Activated gamma-delta T cell treated with anti-CD3 and anti-CD28 coated beads, Interleukin-2, amount 50 U/mL, for 16 hours (primary cell): ENCODE measurements around the gene OR10Z1.

Experiments used
- DNase-seq: peaks from one replicate; pipeline ENCODE4 v3.0.0-alpha.2; 2020; ENCODE audit warnings: low read depth

The OR10Z1 gene, protein sequence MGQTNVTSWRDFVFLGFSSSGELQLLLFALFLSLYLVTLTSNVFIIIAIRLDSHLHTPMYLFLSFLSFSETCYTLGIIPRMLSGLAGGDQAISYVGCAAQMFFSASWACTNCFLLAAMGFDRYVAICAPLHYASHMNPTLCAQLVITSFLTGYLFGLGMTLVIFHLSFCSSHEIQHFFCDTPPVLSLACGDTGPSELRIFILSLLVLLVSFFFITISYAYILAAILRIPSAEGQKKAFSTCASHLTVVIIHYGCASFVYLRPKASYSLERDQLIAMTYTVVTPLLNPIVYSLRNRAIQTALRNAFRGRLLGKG

DNA sequence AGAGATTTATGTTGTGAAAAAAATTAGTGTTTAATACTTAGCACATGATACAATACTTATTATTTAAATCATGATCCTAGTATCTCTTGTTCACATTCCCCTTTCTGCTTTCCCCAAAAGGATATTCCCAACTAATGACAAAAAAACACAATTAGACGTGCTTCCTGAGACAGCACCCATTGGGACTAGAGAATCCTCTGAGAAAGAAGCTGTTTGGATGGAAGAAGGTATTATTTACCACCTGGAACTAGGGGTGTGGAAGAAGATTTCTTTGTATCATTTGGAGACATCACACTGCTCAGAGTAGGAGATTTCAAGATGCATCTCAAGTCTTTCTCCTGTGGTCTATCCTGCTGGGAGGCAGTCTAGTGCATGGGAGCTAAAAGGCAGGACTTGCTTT lies at the start of gene OR10Z1:
Gene OR10Z1, plus strand, starts transcription at position 301 of the 400 bp plus-strand sequence. CDS start 1,171 bp downstream, outside the sequence.
- DNase-seq = no peak

DNA sequence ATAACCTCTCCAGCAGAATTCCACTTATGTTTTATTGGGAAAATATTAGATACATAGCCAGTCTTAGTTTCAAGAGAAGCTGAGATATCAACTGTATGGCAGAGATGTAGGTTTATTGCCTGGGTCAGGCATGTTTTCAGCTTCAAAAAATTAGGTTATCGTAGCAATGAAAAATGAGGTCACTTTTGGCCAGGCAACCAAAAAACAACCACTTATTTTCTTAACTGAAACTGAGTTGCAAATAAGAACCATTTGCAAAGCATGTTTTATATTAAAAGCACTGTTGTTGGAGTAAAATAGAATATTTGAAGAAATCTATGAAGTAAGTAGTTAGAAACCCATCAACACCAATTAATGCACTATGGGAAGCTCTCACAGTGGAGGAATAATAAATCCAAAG lies 45.4 kb upstream of the OR10Z1 start:
- DNase-seq = no peak

DNA sequence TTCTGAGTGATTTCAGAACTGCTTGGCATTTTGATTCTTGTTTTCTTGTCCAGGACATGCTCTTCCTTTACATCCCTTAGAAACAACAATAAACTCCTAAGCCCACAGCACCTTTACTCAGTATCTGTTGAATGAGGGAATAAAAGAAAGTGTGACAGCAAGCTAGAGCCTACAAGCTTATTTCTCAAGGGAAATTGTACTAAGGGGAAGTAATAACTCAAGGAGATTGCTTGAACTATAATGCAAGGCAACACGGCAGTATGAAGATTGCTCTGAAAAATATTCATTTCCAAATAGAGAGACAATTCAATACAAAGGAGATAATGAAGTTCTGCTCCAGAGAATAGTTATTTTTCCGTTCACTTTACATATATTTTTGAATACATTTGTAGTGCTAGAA lies 41.2 kb upstream of the OR10Z1 start:
- no peak for DNase-seq

DNA sequence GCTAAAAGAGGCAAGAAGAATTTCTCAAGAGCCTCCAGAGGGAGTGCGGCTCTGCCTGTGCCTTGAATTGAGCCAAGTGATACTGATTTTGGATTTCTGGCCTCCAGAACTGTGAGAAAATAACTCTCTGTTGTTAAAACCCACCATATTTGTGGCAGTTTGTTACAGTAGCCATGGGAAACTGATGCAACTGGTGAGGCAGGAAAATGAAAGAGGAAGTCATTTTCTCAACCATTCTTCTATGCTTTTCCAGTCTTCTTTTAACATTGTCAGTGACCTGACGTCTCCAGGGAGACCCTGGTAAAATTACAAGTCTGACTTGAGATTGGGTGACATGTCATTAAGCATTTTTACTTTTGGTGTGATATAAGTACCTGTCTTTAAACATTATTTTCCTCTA lies 40.5 kb upstream of the OR10Z1 start:
- DNase-seq = no peak

DNA sequence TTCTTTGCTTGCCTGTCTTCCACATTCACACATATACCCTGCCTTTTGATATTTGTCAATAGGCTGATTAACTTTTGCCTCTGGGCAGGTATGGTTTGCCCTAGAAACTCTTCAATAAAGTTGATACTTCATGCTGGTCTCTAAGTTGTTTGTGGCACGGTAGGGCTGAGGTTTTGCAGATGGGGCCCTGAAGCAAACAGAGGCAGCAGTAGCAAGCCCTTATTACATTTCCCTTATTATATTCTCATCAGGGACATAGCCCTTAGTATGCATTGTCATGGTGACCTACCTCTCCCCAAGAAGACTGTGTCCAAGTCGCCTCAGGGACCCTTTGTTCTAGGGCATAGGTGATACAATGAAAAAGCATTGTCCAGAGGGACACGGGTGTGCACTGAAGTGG lies 34.6 kb upstream of the OR10Z1 start, which contains the start of gene OR6P1:
Gene OR6P1, minus strand, starts transcription at position 101 of the 400 bp plus-strand sequence. CDS start 6,976 bp downstream, outside the sequence.
- no peak for DNase-seq

DNA sequence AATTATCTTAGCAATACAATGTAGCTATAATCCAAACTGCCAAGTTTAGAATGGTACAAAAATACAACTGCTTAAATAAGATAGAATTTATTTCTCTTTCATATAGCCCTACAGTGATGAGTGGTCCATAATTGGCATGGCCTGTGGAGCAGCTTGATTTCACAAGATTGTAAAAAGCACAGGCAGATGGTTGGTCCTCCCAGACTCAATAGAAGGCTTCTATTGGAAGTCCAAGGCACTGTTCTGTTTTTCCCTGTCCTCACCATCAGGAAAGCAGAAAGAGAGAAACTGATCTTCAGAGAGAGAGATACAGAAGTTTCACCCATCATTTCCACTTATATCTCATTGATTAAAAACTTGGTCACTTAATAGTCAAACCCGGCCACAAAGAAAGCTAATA lies 32.8 kb upstream of the OR10Z1 start:
- DNase-seq = no peak

DNA sequence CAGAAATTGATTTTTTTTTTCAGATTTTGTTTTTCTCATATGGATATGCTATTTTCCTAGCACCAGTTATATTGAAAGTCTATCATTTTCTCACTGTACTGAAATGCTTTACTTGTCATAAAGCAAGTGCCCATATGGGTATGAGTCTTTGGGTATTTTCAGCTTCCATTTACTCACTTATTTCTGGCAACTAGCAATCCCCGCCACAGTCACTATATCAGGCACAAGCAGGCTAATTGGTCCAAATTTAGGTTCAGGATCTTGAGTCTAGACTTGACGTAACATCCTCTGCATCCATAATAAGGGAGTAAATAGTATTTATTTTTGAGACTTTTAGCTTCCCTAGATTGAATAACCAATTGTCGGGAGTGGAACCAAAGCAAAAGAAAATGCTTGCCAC lies 27.5 kb upstream of the OR10Z1 start:
- DNase-seq = no peak

DNA sequence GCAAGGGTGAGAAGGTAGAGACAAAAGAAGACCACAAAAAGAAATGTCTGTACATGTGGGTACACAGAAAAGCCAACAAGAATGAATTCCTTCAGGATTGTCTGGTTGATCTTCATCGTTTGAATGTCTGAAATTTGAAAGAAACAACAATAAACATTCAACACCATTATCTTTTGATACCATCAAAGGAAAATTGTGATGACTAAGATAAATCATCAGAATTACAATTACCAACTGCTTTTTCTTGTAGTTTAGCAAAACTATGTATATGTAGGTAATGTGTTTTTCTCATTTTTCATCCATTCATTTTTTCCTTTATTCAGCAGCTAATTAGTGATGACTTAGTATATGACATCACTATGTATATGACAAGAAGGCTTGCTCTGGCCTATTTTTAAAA lies 25.3 kb upstream of the OR10Z1 start, which contains the start of gene OR10X1:
Gene OR10X1, minus strand, starts transcription at position 167 of the 400 bp plus-strand sequence. Its CDS starts 0 bp downstream, at position 167.
- DNase-seq = no peak

DNA sequence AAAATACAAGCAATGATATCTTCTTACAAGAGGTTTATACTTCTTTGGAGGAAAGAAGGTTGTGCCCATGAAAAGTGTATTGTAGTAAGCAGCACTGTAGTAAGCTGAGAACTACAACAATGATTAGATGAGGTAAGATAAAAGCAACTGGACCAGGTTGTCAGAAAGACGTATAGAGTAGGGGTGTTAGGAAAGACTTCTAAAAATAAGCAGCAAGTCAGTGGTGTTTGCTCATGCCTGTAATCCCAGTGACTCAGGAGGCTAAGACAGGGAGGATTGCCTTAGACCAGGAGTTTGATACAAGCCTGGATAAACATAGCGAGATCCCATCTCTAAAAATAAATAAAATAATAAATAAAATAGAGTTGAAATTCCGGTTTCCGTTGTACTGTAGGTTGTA lies 21.1 kb upstream of the OR10Z1 start:
- DNase-seq = no peak

DNA sequence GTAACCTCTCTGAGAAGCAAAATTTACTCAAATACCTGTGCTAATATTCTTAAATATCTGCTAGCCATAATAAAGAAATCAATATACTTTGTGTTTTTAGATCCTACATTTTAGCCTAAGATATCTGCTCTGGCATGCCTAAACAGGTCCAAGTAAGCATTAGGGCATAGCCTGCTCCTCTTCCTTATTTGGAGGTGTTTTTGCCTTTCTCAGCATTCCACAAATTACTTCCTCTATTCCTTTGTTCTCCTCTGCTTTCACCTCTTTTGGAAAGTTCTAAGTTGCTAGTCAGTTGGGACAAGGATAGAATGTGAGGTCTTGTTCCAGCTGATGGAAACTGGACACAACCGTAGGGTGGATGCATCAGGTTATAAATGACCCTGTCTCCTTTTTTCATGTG lies 18.1 kb upstream of the OR10Z1 start:
- no peak for DNase-seq

DNA sequence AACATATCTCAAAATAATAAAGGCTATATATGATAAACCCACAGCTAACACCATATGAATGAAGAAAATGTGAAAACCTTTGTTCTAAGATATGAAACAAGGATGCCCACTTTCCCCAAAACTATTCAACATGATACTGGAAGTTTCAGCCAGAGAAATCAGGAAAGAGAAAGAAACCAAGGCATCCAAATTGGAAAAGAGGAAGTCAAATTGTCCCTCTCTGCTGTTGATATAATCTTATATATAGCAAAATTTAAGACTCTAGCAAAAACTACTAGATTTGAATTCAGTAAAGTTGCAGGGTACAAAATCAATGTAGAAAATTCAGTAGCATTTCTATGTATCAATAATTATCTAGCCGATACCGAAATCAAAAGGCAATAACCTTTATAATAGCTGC lies 4.3 kb upstream of the OR10Z1 start:
- DNase-seq = no peak

DNA sequence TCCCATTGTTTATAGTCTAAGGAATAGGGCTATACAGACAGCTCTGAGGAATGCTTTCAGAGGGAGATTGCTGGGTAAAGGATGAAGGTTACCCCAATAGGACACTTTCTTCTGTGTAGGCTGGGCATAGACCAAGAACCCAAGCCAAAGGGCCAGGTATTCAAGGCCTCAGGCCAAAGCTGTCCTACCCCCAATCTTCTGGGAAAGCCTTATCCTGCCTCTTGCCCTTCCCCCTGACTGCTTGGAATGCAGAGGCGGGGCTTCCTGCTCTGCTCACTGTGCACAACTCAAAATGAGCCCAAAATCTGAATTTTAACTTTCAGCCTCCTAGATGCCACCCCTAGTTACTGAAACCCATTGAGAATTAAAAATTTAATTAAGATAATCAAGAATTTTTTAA lies 2.2 kb downstream of the OR10Z1 start:
- DNase-seq = no peak

DNA sequence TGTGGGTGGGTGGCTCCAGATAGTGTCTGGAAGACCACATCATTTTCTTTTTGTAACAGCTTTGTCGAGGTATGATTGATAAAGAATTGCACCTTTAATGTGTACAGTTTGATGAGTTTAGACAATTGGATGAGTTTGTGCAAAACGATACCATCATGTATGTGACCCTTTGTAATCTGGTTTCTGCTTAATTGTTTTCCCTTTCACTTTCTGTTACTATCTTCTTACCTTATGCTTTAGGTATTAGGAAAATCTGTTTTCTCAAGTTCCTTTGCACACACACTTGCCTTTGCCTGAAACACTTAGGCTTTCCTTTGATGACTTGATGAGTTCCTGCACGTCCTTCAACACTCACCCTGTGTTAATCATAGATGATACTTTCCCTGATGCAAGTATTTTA lies 6.8 kb downstream of the OR10Z1 start:
- DNase-seq = no peak

DNA sequence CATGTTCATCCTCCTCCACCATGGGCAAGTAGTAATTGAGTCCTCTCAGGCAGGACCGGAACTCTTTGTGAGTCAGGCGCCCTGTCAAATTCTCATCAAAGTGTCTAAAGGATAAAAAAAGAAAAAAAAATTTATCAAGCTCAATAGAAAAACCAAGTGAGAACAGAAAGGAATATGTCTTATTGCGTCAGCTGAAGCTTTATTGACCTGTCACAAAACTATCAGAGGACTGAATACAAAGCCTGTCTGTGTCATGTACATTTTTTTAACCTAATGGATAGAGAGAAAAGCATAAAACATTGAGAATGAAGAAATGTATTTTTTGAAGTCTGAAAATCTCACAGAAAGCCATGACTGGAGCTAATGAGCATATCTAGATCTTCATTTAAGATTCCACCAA lies 8.7 kb downstream of the OR10Z1 start:
- no peak for DNase-seq

DNA sequence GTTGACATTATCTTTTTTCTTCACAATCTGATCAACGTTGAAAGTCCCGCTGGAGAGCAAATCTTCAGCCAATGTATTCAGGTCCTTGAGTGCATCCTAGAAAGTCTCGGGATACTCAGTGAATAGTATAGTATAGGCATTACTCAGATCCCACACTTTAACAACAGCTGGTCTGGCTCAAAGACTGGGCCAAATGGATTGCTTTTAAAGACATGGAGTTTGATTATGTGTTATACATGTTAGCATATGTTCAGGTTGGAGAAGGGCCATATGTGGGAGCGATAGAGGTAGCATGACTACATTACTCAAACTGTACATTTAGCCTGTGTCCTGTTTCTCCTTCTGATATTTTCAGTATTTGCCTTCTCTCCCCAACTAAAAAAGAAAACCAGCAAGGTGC lies 33.1 kb downstream of the OR10Z1 start:
- no peak for DNase-seq

DNA sequence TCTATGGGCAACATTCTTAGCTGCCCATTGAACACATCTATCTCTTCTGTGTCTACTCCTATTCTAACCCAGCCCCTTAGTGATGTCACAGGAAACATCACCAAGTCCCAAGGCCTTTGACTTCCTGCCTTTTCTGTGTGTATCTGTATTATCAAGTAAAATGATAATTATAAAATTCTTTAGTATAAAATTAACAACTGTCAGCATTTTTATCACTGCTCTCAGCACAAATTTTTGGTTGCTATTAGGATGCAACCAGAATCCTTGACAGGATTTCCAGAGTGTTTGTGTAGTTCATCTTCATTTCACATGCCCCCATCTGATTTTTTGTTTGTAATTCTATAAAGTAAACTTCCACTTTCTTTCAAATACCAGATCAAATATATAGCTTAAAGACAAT lies 33.8 kb downstream of the OR10Z1 start:
- no peak for DNase-seq

DNA sequence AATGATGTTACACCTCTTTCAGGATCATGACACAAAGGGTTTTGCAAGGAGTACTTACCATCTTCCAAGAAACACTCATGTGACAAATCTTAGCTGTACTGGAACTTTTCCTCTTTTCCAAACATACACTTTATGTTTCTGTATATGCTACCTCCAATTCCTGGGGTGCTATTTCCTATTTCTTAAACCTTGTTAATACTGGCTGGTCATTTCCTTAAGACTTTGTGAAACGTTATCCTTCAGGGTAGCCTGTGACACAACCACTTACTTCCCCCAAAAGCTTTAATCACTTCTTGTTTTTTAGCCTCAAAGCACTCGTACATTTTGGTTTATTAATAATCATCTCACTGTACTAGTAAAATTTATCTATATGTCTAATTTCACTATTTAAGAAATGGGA lies 39.4 kb downstream of the OR10Z1 start:
- DNase-seq = no peak

DNA sequence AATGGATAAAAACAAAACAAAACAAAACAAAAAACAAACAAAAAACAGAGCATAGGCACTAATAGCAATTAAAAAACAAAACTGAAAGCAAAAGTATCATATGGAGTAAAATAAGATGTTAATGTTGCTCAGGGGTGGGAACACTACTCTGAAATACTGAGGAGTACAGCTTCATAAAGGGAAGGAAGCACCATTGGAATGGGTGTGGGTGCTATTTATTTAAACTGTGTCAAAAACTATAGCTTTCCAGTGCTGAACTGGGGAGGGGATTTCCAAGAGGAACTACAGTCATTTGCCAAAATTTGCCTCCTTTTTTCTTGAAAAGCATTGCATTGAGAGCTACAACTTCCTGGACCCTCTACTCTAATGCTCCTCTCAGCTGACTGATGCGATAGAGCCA lies 41.4 kb downstream of the OR10Z1 start:
- DNase-seq = no peak

DNA sequence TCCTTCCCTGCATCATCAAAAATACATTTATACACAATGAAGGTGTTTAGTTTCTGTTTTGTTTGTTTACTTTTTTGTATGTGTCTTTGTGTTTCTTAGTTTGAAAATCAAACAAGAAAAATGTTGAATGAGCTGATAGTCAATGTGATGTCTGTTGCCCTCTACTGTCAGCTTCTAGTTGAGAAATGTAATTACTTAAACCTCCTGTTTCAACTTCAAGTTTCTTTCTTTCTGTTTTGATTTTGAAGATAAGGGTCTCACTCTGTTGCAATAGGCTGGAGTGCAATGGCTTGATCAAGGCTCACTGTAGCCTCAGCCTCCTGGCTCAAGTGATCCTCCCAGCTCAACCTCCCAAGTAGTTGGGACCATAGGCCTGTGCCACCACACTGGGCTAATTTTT lies 44.0 kb downstream of the OR10Z1 start:
- no peak for DNase-seq

DNA sequence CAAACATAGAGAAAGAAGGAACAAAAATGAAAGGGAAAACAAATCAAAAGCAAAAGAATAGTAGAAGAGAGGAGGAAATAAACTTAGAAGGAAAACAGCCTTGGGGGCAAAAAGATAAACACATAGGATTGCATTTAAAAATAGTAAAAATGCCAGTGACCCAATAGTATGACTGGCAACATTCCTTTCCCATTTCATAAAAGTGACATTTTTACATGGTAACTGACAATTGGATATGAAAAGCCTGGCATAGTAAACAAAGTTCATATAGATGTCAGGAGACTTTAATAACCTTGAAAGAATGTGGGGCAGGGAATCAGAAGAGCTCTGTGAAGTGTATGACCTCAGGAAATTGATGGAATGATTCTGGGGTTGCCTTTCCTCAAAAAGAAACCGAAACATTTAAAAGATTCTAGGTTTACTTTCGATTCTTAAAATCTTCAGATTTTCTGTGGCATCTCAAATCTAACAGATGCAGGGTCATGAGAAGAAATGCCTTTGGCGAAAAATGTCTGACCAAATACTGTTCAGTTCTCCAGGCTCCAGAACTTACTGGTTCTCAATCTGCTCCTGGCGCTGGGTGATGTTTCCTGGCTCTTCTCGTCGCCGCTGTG lies 47.8 kb downstream of the OR10Z1 start:
- no peak for DNase-seq

DNA sequence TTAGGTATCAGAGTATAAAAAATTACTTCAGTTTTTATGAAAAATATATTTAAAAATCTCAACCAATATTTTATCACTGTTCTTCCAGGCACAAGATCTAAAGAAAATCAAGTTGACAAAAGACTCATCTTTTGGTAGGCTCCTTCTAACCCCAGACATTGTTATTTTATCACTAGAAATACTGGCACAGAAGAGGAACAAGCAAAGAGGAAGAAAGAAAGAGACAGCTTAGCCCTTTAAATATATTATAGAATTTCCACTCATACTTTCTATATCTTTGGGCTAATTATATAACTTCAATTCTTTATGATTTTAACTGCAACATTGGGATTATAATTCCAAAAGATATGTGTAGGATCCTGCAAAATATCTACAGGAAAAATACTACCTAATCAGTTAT lies 49.0 kb downstream of the OR10Z1 start:
- DNase-seq = no peak

DNA sequence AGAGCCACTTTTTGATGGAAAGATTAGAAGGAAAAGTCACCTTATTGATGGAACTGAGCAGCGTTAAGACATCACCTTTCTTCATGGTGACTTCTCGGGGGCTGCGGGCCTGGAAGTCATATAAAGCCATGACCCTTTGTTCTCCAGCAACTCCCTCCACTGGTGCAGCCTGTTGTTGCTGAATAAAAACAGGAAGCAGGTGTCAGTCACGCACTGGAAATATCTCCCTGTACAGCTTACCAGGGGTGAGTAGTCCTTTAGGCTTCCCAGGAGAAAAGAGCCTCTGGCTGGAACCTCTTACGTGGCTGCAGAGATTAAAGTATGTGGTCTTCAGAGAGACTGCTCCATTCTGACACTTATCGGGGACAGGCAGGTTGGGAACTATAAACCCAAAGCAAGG lies 49.5 kb downstream of the OR10Z1 start:
- no peak for DNase-seq
